ENCODE data around the gene CD163.
"Not testable (repeated sequence)": the region's sequence is repeated elsewhere in the genome, so short reads cannot be mapped to it uniquely, and the experiment has no call there.

The CD163 gene

DNA sequence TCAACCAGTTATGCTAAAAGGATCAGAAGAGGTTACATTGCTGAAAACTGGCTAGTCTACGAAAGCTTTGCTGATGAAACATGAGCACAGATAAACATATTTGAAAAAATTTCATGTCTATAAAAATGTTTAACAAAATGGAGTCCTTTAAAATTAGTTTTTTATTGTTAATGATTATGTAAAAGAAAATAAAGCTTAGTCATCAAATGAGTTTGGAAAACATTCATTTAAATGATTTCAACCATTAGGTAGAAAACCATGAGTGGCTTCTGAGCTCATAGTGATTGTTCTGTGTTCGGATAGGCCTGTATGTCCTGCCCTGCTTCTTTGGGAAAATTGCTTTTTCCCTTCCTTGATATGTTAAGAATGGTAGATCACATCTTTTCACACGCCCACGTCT is 59.0 kb downstream of the CD163 start:
- H3K4me3 ChIP-seq (ENCODE audit: low read depth, low read length): no peak overlapping the region
- CTCF ChIA-PET: interaction anchor here (1.0 to 1.9 kb wide), 5 partner anchors 12 to 225 kb away, joined by 3 to 8 read pairs (median 6); no protein-coding TSS in a partner anchor
- TF ChIP-seq, protein P1, sequence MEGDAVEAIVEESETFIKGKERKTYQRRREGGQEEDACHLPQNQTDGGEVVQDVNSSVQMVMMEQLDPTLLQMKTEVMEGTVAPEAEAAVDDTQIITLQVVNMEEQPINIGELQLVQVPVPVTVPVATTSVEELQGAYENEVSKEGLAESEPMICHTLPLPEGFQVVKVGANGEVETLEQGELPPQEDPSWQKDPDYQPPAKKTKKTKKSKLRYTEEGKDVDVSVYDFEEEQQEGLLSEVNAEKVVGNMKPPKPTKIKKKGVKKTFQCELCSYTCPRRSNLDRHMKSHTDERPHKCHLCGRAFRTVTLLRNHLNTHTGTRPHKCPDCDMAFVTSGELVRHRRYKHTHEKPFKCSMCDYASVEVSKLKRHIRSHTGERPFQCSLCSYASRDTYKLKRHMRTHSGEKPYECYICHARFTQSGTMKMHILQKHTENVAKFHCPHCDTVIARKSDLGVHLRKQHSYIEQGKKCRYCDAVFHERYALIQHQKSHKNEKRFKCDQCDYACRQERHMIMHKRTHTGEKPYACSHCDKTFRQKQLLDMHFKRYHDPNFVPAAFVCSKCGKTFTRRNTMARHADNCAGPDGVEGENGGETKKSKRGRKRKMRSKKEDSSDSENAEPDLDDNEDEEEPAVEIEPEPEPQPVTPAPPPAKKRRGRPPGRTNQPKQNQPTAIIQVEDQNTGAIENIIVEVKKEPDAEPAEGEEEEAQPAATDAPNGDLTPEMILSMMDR (IDR thresholded peaks at IDR 0.05; ENCODE audit: insufficient read depth, low read length, missing control alignments): no peak
- DNase-seq (ENCODE audit: low read depth, low spot score): no peak
- POLR2A ChIA-PET: no interaction called here

DNA sequence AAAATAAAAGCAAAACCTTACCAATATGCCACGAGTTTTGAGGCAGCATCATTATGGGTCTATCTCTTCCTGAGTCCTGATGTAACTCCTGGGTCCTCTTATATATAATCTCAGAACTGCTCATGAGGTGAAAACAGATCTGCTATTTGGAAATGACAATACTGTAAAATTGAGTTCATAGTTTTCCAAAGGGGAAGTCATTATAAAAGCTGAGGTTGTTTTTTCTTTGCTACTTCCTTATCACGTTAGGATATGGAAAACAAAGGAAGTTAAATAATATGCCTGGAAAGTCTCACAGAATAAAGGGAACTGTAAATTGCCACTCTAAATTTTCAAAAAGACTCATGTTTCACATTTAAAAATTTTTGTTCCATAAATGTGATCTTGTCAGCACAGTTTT is 59.5 kb downstream of the CD163 start, which contains the start of gene CD163L1:
Gene CD163L1 (minus strand): TSS at position 78 of the 400 bp plus-strand sequence. CDS start 26 bp downstream, at position 52.
- ChIA-PET CTCF (interaction anchor here (1.8 to 1.9 kb wide), 3 partner anchors 16 to 224 kb away, joined by 6 to 8 read pairs (median 6); no protein-coding TSS in a partner anchor), POLR2A (no interaction called here)
- no peak for DNase-seq (ENCODE audit: low read depth, low spot score)
- no peak within 1 kb of the TSS for H3K4me3 ChIP-seq (ENCODE audit: low read depth, low read length)
- TF ChIP-seq, protein P1 (IDR thresholded peaks at IDR 0.05; ENCODE audit: insufficient read depth, low read length, missing control alignments): no peak

DNA sequence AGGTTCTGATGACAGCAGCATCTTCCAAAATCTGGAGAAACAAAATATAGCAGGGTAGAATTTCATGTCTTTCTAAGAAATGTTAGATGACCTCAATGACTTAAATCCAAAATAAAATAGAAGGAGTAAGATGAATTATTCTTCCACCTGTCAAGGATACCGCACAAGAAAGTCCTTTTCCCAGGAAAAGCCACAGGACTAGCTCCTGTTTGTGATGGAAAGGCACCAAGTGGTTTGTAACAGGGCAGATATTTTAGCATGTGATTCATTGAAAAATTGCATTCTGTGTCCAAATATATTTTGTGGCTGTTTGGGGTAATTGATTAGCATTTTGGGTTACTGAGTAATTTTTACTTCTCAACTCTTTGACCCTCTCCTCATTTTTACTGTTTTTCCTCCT is 62.4 kb downstream of the CD163 start:
- H3K4me3 ChIP-seq (ENCODE audit: low read depth, low read length): no peak overlapping the region
- TF ChIP-seq, protein P1 (IDR thresholded peaks at IDR 0.05; ENCODE audit: insufficient read depth, low read length, missing control alignments): no peak
- ChIA-PET POLR2A (no interaction called here), CTCF (interaction anchor here (1.3 to 3.4 kb wide), 2 partner anchors 20 to 221 kb away, joined by 3 to 15 read pairs; no protein-coding TSS in a partner anchor)
- no peak for DNase-seq (ENCODE audit: low read depth, low spot score)

DNA sequence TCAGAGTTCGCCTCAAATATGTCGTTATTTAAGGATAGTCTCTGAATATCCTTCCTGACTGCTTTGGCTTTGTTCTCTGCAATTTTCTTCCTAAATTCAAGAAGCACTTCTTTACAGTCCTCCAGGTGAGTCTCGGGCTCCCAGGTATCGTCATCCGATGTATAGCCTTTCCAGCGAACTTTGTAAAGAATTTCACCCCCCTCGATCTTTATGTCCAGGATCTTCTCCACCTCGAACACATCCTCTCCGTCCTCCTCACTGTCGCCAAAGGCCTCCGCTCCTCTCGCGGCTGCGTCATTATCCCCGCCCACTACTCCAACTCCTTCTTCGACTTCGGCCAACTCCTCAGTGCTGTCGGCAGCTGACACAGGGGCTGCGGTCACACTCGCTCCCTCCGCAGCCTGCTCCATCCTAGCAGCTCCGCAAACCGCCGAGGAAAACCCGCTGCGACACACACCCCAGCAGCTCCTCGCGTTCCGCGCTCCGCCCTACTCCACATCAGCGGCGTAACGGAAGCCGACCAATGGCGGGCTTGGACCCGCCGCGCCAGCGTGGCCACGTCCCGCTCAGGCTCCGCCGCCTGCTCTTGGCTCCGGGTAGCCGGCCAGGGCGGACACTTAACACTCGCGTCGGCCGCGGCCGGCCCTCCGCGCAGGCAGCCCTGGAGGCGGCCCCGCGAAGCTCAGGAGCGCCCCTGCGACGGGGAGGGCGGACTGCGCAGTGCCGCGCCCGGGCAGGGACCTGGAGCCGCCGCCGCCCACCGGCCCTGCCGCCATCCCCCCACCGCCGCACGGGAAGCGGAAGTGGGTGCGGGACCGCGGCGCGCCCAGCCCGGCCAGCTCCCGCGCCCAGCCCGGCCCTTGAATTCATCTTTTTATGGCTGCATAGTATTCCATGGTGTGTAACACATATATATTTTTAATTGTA is 63.7 kb downstream of the CD163 start:
- no peak for DNase-seq (ENCODE audit: low read depth, low spot score)
- peak overlapping the region; percentile 55 for H3K4me3 ChIP-seq (ENCODE audit: low read depth, low read length)
- POLR2A ChIA-PET: no interaction called here
- CTCF ChIA-PET: interaction anchor here (3.4 kb wide), 1 partner anchor 21 kb away, joined by 15 read pairs; no protein-coding TSS in a partner anchor
- TF ChIP-seq, protein P1 (IDR thresholded peaks at IDR 0.05; ENCODE audit: insufficient read depth, low read length, missing control alignments): no peak

DNA sequence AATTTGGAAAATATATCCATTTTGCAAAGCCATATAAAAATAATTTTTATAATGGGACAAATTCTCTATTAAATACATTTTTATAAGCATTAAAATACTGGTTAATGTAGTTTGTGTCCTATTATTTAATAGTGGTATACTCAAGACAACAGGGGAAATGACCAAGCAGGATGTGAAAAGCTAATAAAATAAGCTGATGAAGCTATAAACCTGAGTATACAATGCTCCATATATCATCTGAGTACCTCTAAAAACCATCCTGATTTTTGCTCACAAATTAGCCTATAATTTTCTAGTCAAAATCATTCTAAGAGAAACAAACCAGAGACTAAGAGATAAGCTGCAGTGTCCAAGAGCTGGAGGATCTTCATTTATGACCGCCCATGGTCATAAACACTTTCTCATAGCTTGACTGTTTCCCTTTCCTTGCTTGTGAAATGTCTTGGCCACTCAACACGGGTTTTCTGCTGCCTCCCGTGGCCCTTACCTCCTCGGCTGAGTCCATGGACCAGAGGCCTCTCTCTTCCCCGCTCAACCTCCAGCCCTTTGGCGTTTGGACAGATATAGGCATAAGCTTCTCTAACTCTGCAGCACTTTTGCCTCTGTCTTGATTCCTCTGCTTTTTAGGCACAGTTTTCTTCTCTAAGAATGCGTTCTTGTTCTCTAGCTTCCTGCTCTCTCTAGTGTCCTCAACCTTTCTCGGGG is 65.1 kb downstream of the CD163 start:
- DNase-seq (ENCODE audit: low read depth, low spot score); H3K4me3 ChIP-seq (ENCODE audit: low read depth, low read length); POLR2A ChIA-PET: not testable (repeated sequence)
- CTCF ChIA-PET: interaction anchor here (3.4 kb wide), 1 partner anchor 22 kb away, joined by 15 read pairs; no protein-coding TSS in a partner anchor

DNA sequence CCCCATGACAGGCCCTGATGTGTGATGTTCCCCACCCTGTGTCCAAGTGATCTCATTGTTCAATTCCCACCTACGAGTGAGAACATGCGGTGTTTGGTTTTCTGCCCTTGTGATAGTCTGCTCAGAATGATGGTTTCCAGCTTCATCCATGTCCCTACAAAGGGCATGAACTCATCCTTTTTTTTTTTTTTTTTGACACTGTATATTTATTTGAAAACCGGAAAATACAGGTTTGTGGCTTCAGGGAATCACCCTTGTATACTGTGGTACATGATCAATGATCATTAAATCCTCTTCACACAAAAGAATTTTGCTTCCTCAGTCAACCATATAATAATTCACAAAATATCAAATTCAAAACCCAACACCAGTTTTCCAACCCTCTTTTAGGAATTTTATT is 66.1 kb downstream of the CD163 start:
- POLR2A ChIA-PET; DNase-seq (ENCODE audit: low read depth, low spot score); CTCF ChIA-PET; H3K4me3 ChIP-seq (ENCODE audit: low read depth, low read length): not testable (repeated sequence)

DNA sequence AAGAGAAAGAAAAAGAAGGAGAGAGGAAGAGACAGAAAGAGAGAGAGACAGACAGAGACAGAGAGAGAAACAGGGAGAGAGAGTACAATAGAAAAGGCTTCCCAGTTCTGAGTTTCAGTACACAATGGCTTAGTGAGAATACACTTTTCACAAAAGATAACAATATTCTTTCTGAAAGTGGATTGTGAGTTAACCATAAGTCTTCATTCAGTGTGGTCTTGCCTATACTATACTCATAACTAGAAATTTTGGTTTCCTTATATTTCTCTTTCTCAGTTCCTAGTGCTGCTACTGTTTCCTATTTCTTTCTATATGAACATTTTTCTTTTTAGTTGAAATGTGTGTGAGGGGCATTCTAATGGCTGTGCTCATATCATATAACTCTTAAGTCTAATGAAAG is 68.9 kb downstream of the CD163 start:
- TF ChIP-seq, protein P1 (IDR thresholded peaks at IDR 0.05; ENCODE audit: insufficient read depth, low read length, missing control alignments): no peak
- DNase-seq (ENCODE audit: low read depth, low spot score): no peak
- CTCF ChIA-PET: interaction anchor here (1.5 kb wide), 1 partner anchor 26 kb away, joined by 4 read pairs; no protein-coding TSS in a partner anchor

More for the DNA sequence above, 68.9 kb downstream of the CD163 start:
- POLR2A ChIA-PET: no interaction called here
- no peak overlapping the region for H3K4me3 ChIP-seq (ENCODE audit: low read depth, low read length)
